Measurements from ENCODE around the gene SND1.

SND1 gene

DNA sequence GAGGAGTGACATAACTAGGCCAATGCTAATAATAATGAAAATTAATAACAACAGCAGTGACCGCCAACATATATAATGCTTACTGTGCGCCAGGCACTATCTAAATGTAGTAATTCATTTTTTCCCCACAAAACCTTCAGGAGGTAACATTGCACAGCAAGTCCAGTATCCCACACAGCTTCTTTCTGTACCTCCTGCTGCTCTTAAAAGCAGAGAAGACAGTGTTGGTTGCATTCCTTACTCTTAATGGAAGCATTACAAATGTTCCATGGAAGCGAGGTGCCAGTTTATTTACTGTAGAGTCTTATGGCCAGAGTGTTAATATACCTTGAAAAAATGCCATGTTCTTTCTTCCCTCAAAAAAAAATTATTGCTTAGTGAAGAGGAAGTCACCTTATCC is 211.1 kb downstream of the SND1 start:
- ATAC-seq: no peak
- TF ChIP-seq CSDC2 (CRISPR knock-in tag; IDR thresholded peaks at IDR 0.05): no peak
- no peak for TF ChIP-seq ZFP3 (CRISPR knock-in tag; IDR thresholded peaks at IDR 0.05)
- TF ChIP-seq SNAI2 (CRISPR knock-in tag; IDR thresholded peaks at IDR 0.05): no peak
- no peak for TF ChIP-seq PPARA (CRISPR knock-in tag; IDR thresholded peaks at IDR 0.05; ENCODE audit: borderline replicate concordance)
- TF ChIP-seq TSHZ2 (CRISPR knock-in tag; IDR thresholded peaks at IDR 0.05): no peak
- no peak for TF ChIP-seq CREB5 (CRISPR knock-in tag; IDR thresholded peaks at IDR 0.05; ENCODE audit: low read depth)
- no peak for TF ChIP-seq GLIS3 (CRISPR knock-in tag; IDR thresholded peaks at IDR 0.05)
- TF ChIP-seq CSRNP3 (CRISPR knock-in tag; IDR thresholded peaks at IDR 0.05): no peak
- TF ChIP-seq TOX (CRISPR knock-in tag; IDR thresholded peaks at IDR 0.05; ENCODE audit: borderline replicate concordance): no peak
- no peak for TF ChIP-seq TCF4 (CRISPR knock-in tag; IDR thresholded peaks at IDR 0.05; ENCODE audit: borderline replicate concordance)
- no peak for TF ChIP-seq PATZ1 (CRISPR knock-in tag; IDR thresholded peaks at IDR 0.05; ENCODE audit: borderline replicate concordance)
- no peak for TF ChIP-seq ZC3H10 (CRISPR knock-in tag; IDR thresholded peaks at IDR 0.05)
- TF ChIP-seq ISL1 (CRISPR knock-in tag; IDR thresholded peaks at IDR 0.05): no peak

DNA sequence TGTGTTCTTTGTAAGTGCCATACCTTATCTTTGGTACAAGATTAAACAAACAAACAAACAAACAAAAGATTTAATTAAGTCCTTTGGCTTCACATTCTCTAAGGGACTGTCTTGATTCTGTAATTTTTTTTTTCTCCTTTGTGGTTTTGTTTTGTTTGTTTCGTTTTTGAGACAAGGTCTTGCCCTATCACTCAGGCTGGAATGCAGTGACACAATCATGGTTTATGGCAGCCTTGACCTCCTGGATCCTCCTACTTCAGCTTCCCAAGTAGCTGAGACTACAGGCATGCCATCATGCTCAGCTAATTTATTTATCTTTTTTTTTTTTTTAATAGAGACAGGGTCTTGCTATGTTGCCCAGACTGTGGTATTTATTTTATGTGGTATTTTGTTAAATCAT is 213.5 kb downstream of the SND1 start:
- ATAC-seq: peak; percentile 56
- TF ChIP-seq TOX (CRISPR knock-in tag; IDR thresholded peaks at IDR 0.05; ENCODE audit: borderline replicate concordance) (no peak), TSHZ2 (CRISPR knock-in tag; IDR thresholded peaks at IDR 0.05) (no peak), RARB (CRISPR knock-in tag; IDR thresholded peaks at IDR 0.05) (no peak), TCF4 (CRISPR knock-in tag; IDR thresholded peaks at IDR 0.05; ENCODE audit: borderline replicate concordance) (no peak), GLIS3 (CRISPR knock-in tag; IDR thresholded peaks at IDR 0.05) (no peak), CREB5 (CRISPR knock-in tag; IDR thresholded peaks at IDR 0.05; ENCODE audit: low read depth) (no peak), ZC3H10 (CRISPR knock-in tag; IDR thresholded peaks at IDR 0.05) (no peak), ZNF8 (CRISPR knock-in tag; IDR thresholded peaks at IDR 0.05) (no peak), CSDC2 (CRISPR knock-in tag; IDR thresholded peaks at IDR 0.05) (no peak), BACH2 (CRISPR knock-in tag; IDR thresholded peaks at IDR 0.05; ENCODE audit: borderline replicate concordance) (no peak), ZNF70 (CRISPR knock-in tag; IDR thresholded peaks at IDR 0.05) (no peak), ARNTL (CRISPR knock-in tag; IDR thresholded peaks at IDR 0.05; ENCODE audit: borderline replicate concordance, low read depth) (no peak), SNAI2 (CRISPR knock-in tag; IDR thresholded peaks at IDR 0.05) (no peak), ESRRG (CRISPR knock-in tag; IDR thresholded peaks at IDR 0.05) (no peak), CSRNP3 (CRISPR knock-in tag; IDR thresholded peaks at IDR 0.05) (no peak), ZFP3 (CRISPR knock-in tag; IDR thresholded peaks at IDR 0.05) (no peak), OSR1 (CRISPR knock-in tag; IDR thresholded peaks at IDR 0.05) (no peak), ZNF565 (CRISPR knock-in tag; conservative IDR thresholded peaks at IDR 0.05; ENCODE audit: low read depth) (no peak), ZFP30 (CRISPR knock-in tag; IDR thresholded peaks at IDR 0.05) (no peak)
- TF ChIP-seq, protein P1, sequence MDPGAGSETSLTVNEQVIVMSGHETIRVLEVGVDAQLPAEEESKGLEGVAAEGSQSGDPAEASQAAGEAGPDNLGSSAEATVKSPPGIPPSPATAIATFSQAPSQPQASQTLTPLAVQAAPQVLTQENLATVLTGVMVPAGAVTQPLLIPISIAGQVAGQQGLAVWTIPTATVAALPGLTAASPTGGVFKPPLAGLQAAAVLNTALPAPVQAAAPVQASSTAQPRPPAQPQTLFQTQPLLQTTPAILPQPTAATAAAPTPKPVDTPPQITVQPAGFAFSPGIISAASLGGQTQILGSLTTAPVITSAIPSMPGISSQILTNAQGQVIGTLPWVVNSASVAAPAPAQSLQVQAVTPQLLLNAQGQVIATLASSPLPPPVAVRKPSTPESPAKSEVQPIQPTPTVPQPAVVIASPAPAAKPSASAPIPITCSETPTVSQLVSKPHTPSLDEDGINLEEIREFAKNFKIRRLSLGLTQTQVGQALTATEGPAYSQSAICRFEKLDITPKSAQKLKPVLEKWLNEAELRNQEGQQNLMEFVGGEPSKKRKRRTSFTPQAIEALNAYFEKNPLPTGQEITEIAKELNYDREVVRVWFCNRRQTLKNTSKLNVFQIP (CRISPR knock-in tag; IDR thresholded peaks at IDR 0.05; ENCODE audit: borderline replicate concordance, low read depth): no peak
